Activated CD4-positive, alpha-beta T cell treated with anti-CD3 and anti-CD28 coated beads, Interleukin-10, Interleukin-2, amounts not matched to agents 100 ng/mL and 50 ng/mL, durations not matched to agents 16 hours and 8 hours (primary cell): ENCODE results near the gene TSPAN5.

Experiments used
- DNase-seq: peaks from one replicate; pipeline ENCODE4 v3.0.0-alpha.2; 2020

Gene TSPAN5

GRCh38 chr4:98615991-98616390 is 42.4 kb downstream of the TSPAN5 start:
- no peak for DNase-seq

GRCh38 chr4:98614662-98615061 is 43.7 kb downstream of the TSPAN5 start:
- DNase-seq = no peak

GRCh38 chr4:98614094-98614493 is 44.3 kb downstream of the TSPAN5 start:
- DNase-seq = no peak

- no peak for DNase-seq
Measured at GRCh38 chr4:98613453-98614075, 44.8 kb downstream of the TSPAN5 start.

- no peak for DNase-seq
Measured at GRCh38 chr4:98612318-98613250, 45.8 kb downstream of the TSPAN5 start.

GRCh38 chr4:98611677-98612317 is 46.6 kb downstream of the TSPAN5 start:
- DNase-seq = no peak

- no peak for DNase-seq
Measured at GRCh38 chr4:98610926-98611676, 47.3 kb downstream of the TSPAN5 start.

- no peak for DNase-seq
Measured at GRCh38 chr4:98610431-98610830, 48.0 kb downstream of the TSPAN5 start.

GRCh38 chr4:98609934-98610333 is 48.5 kb downstream of the TSPAN5 start:
- no peak for DNase-seq

- DNase-seq = no peak
Measured at GRCh38 chr4:98608356-98608755, 50.1 kb downstream of the TSPAN5 start.

GRCh38 chr4:98606894-98607293 is 51.5 kb downstream of the TSPAN5 start:
- no peak for DNase-seq

GRCh38 chr4:98605216-98605615 is 53.2 kb downstream of the TSPAN5 start:
- DNase-seq = no peak

GRCh38 chr4:98604723-98605122 is 53.7 kb downstream of the TSPAN5 start:
- no peak for DNase-seq

- peak; percentile 76 for DNase-seq
Measured at GRCh38 chr4:98603683-98604521, 54.5 kb downstream of the TSPAN5 start.

- DNase-seq = peak; percentile 83
Measured at GRCh38 chr4:98602270-98602669, 56.1 kb downstream of the TSPAN5 start.

- peak; percentile 86 for DNase-seq
Measured at GRCh38 chr4:98601708-98602107, 56.7 kb downstream of the TSPAN5 start.

GRCh38 chr4:98599617-98600205 is 58.7 kb downstream of the TSPAN5 start:
- DNase-seq = no peak

- no peak for DNase-seq
Measured at GRCh38 chr4:98586962-98587354, 71.5 kb downstream of the TSPAN5 start.

GRCh38 chr4:98586291-98586961 is 72.0 kb downstream of the TSPAN5 start:
- DNase-seq = no peak

GRCh38 chr4:98585596-98585995 is 72.8 kb downstream of the TSPAN5 start:
- DNase-seq = no peak

- DNase-seq = no peak
Measured at GRCh38 chr4:98584265-98584664, 74.1 kb downstream of the TSPAN5 start.
